Smooth muscle cell (in vitro differentiated cells): ENCODE results near the gene CEP85. TPM values are rescaled to one million over a fixed set of nuclear protein-coding genes. Genes with fewer than 3 reads are reported as not detected.

Source experiments
- DNase-seq: peaks from one replicate; lab custom pipeline; 2025; ENCODE audit not compliant: unreplicated experiment; lab: John Stamatoyannopoulos, UW
- H2AFZ ChIP-seq: fragments of 200-600 bp; sonication (generic); 2 replicates; pipeline ENCODE4 v1.6.0; 2016; ENCODE audit warnings: antibody characterized with exemption, low read depth, mild to moderate bottlenecking
- H3F3A ChIP-seq: fragments of 200-600 bp; sonication (generic); 2 replicates; pipeline ENCODE4 v1.6.0; 2017; ENCODE audit warnings: antibody characterized with exemption, low read depth
- H3K27ac ChIP-seq: fragments of 200-600 bp; sonication (generic); 2 replicates; pipeline ENCODE4 v1.5.1; 2016; ENCODE audit warnings: low read depth, mild to moderate bottlenecking
- H3K27me3 ChIP-seq: fragments of 200-600 bp; sonication (generic); 2 replicates; pipeline ENCODE4 v1.6.1; 2016; ENCODE audit warnings: low read depth, mild to moderate bottlenecking
- H3K36me3 ChIP-seq: fragments of 200-600 bp; sonication (generic); 2 replicates; pipeline ENCODE4 v1.5.1; 2016; ENCODE audit warnings: low read depth
- H3K4me1 ChIP-seq: fragments of 200-600 bp; sonication (generic); 2 replicates; pipeline ENCODE4 v1.5.1; 2016; ENCODE audit warnings: low read depth
- H3K4me2 ChIP-seq: fragments of 200-600 bp; sonication (generic); 2 replicates; pipeline ENCODE4 v1.6.0; 2016; ENCODE audit warnings: mild to moderate bottlenecking
- H3K4me3 ChIP-seq: fragments of 200-600 bp; sonication (generic); 2 replicates; pipeline ENCODE4 v1.5.1; 2016; ENCODE audit warnings: mild to moderate bottlenecking
- H3K79me2 ChIP-seq: fragments of 200-600 bp; sonication (generic); 2 replicates; pipeline ENCODE4 v1.6.0; 2016; ENCODE audit warnings: low read depth, mild to moderate bottlenecking
- H3K9ac ChIP-seq: fragments of 200-600 bp; sonication (generic); 2 replicates; pipeline ENCODE4 v1.6.0; 2016; ENCODE audit warnings: low read depth
- H3K9me3 ChIP-seq: fragments of 200-600 bp; sonication (generic); replicated peaks from 2 replicates; pipeline ENCODE4 v1.5.1; 2016; ENCODE audit warnings: low read depth
- H4K20me1 ChIP-seq: fragments of 200-600 bp; sonication (generic); 2 replicates; pipeline ENCODE4 v1.6.0; 2016; ENCODE audit warnings: low read depth
- WGBS: methylation state at CpG from one replicate; pipeline ENCODE4 v1.1.7; 2016; ENCODE audit warnings: low lambda C conversion rate; 5-methylcytosine and 5-hydroxymethylcytosine counted together
- polyA plus RNA-seq: library from polyadenylated mRNA; unstranded; fragments of >200 nt; fragmentation: Nextera tagmentation; extraction: Ambion mirVana; gene quantifications from 2 replicates; pipeline ENCODE4 v1.2.1, GENCODE V29; 2016
- total RNA-seq: library from RNA; depleted of rRNA; stranded (reverse); fragments of >200 nt; gene quantifications from 2 replicates; pipeline ENCODE4 v1.2.3, GENCODE V29; 2014
- TF ChIP-seq, protein P1 (sequence below): fragments of 200-600 bp; sonication (generic); IDR thresholded peaks from 2 replicates; pipeline ENCODE4 v1.5.1; 2017; ENCODE audit warnings: borderline replicate concordance, mild to moderate bottlenecking, antibody characterized with exemption; ENCODE audit not compliant: insufficient read depth, poor library complexity, severe bottlenecking

CEP85 gene
- total and polyA plus RNA-seq, 2 experiments from 2014 or later: 6.0 to 8.0 TPM

- no peaks in the 10 kb centered on the region for H3K9me3 ChIP-seq
- TF ChIP-seq, protein P1, sequence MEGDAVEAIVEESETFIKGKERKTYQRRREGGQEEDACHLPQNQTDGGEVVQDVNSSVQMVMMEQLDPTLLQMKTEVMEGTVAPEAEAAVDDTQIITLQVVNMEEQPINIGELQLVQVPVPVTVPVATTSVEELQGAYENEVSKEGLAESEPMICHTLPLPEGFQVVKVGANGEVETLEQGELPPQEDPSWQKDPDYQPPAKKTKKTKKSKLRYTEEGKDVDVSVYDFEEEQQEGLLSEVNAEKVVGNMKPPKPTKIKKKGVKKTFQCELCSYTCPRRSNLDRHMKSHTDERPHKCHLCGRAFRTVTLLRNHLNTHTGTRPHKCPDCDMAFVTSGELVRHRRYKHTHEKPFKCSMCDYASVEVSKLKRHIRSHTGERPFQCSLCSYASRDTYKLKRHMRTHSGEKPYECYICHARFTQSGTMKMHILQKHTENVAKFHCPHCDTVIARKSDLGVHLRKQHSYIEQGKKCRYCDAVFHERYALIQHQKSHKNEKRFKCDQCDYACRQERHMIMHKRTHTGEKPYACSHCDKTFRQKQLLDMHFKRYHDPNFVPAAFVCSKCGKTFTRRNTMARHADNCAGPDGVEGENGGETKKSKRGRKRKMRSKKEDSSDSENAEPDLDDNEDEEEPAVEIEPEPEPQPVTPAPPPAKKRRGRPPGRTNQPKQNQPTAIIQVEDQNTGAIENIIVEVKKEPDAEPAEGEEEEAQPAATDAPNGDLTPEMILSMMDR: no peak
- 98% methylated on average over 12 of the region's 12 CpGs for WGBS
Measured at GRCh38 chr1:26297057-26297790, 63.2 kb downstream of the CEP85 start.

GRCh38 chr1:26297791-26298124, 63.8 kb downstream of the CEP85 start:
- Histone ChIP-seq H3K9ac (no peak overlapping the region), H3K27me3 (no peaks in the 10 kb centered on the region), H3F3A (no peaks in the 10 kb centered on the region), H3K4me1 (no peaks in the 10 kb centered on the region), H3K4me3 (no peak overlapping the region), H2AFZ (no peak overlapping the region), H3K79me2 (no peaks in the 10 kb centered on the region), H3K9me3 (no peaks in the 10 kb centered on the region), H3K4me2 (no peak overlapping the region), H3K36me3 (no peaks in the 10 kb centered on the region), H4K20me1 (no peaks in the 10 kb centered on the region), H3K27ac (no peak overlapping the region)
- TF ChIP-seq, protein P1: no peak
- 77% methylated on average over 6 of the region's 6 CpGs for WGBS
- DNase-seq: no peak

More at GRCh38 chr1:26297057-26297790, 63.2 kb downstream of the CEP85 start:
- Histone ChIP-seq H3K79me2 (no peaks in the 10 kb centered on the region), H3K4me2 (no peak overlapping the region), H4K20me1 (no peaks in the 10 kb centered on the region), H3K4me3 (no peak overlapping the region), H3K27ac (no peak overlapping the region), H3K4me1 (no peaks in the 10 kb centered on the region), H3K27me3 (no peaks in the 10 kb centered on the region), H2AFZ (no peak overlapping the region), H3K9ac (no peak overlapping the region), H3F3A (no peaks in the 10 kb centered on the region), H3K36me3 (no peaks in the 10 kb centered on the region)
- DNase-seq: no peak

- Histone ChIP-seq H3K27me3 (no peaks in the 10 kb centered on the region), H3K4me3 (no peak overlapping the region), H3K9ac (no peak overlapping the region), H3F3A (no peaks in the 10 kb centered on the region), H3K79me2 (no peaks in the 10 kb centered on the region), H3K9me3 (no peaks in the 10 kb centered on the region), H3K4me1 (peaks cover 2% of the 10 kb centered on the region), H4K20me1 (no peaks in the 10 kb centered on the region), H3K36me3 (no peaks in the 10 kb centered on the region), H2AFZ (no peak overlapping the region), H3K4me2 (no peak overlapping the region), H3K27ac (no peak overlapping the region)
- no peak for DNase-seq
- TF ChIP-seq, protein P1: no peak
- 91% methylated on average over 11 of the region's 11 CpGs for WGBS
Measured at GRCh38 chr1:26300578-26301275, 66.7 kb downstream of the CEP85 start.
